Measurements from ENCODE around the gene PTPN18.

Gene PTPN18

GRCh38 chr2:130366720-130367119 lies 10.9 kb downstream of the PTPN18 start:
- no peak for TF ChIP-seq GABPA (IDR thresholded peaks at IDR 0.05; ENCODE audit: low read depth)
- no peak for TF ChIP-seq SPI1 (IDR thresholded peaks at IDR 0.05; ENCODE audit: borderline replicate concordance, low read depth)
- TF ChIP-seq REST (IDR thresholded peaks at IDR 0.05; ENCODE audit: insufficient replicate concordance, low read depth), result no peak
- TF ChIP-seq POLR2AphosphoS5 (IDR thresholded peaks at IDR 0.05; ENCODE audit: low read depth), result no peak
- TF ChIP-seq CTCF (IDR thresholded peaks at IDR 0.05; ENCODE audit: insufficient read depth, low read length), result no peak
- H3K27me3 ChIP-seq (ENCODE audit: insufficient read depth, poor library complexity, severe bottlenecking), result no peaks in the 10 kb centered on the region
- H3K27ac ChIP-seq (replicated peaks), result no peak overlapping the region
- no peak overlapping the region for H3K4me3 ChIP-seq (replicated peaks; ENCODE audit: insufficient read depth, low read length)
- no peak for DNase-seq (ENCODE audit: low read depth in 1 of 2, low spot score in 1 of 2)

GRCh38 chr2:130368786-130369185 lies 12.9 kb downstream of the PTPN18 start:
- H3K4me3 ChIP-seq (replicated peaks; ENCODE audit: insufficient read depth, low read length), result no peak overlapping the region
- no peak overlapping the region for H3K27ac ChIP-seq (replicated peaks)
- no peak for TF ChIP-seq REST (IDR thresholded peaks at IDR 0.05; ENCODE audit: insufficient replicate concordance, low read depth)
- no peak for TF ChIP-seq SPI1 (IDR thresholded peaks at IDR 0.05; ENCODE audit: borderline replicate concordance, low read depth)
- TF ChIP-seq POLR2AphosphoS5 (IDR thresholded peaks at IDR 0.05; ENCODE audit: low read depth), result no peak
- no peak for TF ChIP-seq CTCF (IDR thresholded peaks at IDR 0.05; ENCODE audit: insufficient read depth, low read length)
- TF ChIP-seq GABPA (IDR thresholded peaks at IDR 0.05; ENCODE audit: low read depth), result no peak
- no peak for DNase-seq (ENCODE audit: low read depth in 1 of 2, low spot score in 1 of 2)
- H3K27me3 ChIP-seq (ENCODE audit: insufficient read depth, poor library complexity, severe bottlenecking), result no peaks in the 10 kb centered on the region

- H3K27me3 ChIP-seq (ENCODE audit: insufficient read depth, poor library complexity, severe bottlenecking), result no peaks in the 10 kb centered on the region
- H3K27ac ChIP-seq (replicated peaks), result no peak overlapping the region
- no peak for DNase-seq (ENCODE audit: low read depth in 1 of 2, low spot score in 1 of 2)
- TF ChIP-seq POLR2AphosphoS5 (IDR thresholded peaks at IDR 0.05; ENCODE audit: low read depth) (no peak), SPI1 (IDR thresholded peaks at IDR 0.05; ENCODE audit: borderline replicate concordance, low read depth) (peak; percentile 61; the same call in 1 of the 2 replicates), GABPA (IDR thresholded peaks at IDR 0.05; ENCODE audit: low read depth) (no peak), REST (IDR thresholded peaks at IDR 0.05; ENCODE audit: insufficient replicate concordance, low read depth) (no peak), CTCF (IDR thresholded peaks at IDR 0.05; ENCODE audit: insufficient read depth, low read length) (no peak)
- H3K4me3 ChIP-seq (replicated peaks; ENCODE audit: insufficient read depth, low read length), result no peak overlapping the region
Measured at GRCh38 chr2:130369311-130369964, 13.6 kb downstream of the PTPN18 start.
